Peyer's patch (tissue), 4 donors: ENCODE data around the gene RPP38. TPM values are rescaled to one million over a fixed set of nuclear protein-coding genes. Genes with fewer than 3 reads are reported as not detected.

ENCODE experiments used
- DNase-seq, 3 donors: peaks; one replicate each; pipeline ENCODE4 v3.0.0-alpha.2; 2017 to 2019
- H3K27ac ChIP-seq, 4 donors: fragments of 200-600 bp; sonication (generic); one replicate each; pipeline ENCODE4 v1.5.1; 2016 to 2019
- H3K27me3 ChIP-seq, 2 donors: fragments of 200-600 bp; sonication (generic); one replicate each; pipeline ENCODE4 v1.5.1; 2019
- H3K36me3 ChIP-seq, 3 donors: fragments of 200-600 bp; sonication (generic); one replicate each; pipeline ENCODE4 v1.5.1; 2016 to 2019
- H3K4me1 ChIP-seq, 4 donors: fragments of 200-600 bp; sonication (generic); one replicate each; pipeline ENCODE4 v1.5.1; 2016 to 2019
- H3K4me3 ChIP-seq, 4 donors: fragments of 200-600 bp; sonication (generic); 1 replicate in 3 of 4; 2 replicates in 1 of 4; pipeline ENCODE4 v1.5.1; 2016 to 2019; ENCODE audit warnings: mild to moderate bottlenecking in 1 of 4
- H3K9me3 ChIP-seq, 4 donors: fragments of 200-600 bp; sonication (generic); one replicate each; pipeline ENCODE4 v1.5.1; 2016 to 2019; ENCODE audit warnings: mild to moderate bottlenecking in 1 of 4
- POLR2A ChIP-seq, 2 donors: fragments of 450-650 bp; IDR thresholded peaks; one replicate each; pipeline ENCODE4 v1.5.1; 2017; ENCODE audit warnings: antibody characterized with exemption in 2 of 2, mild to moderate bottlenecking in 2 of 2, moderate library complexity in 2 of 2
- total RNA-seq, 4 donors: library from RNA; depleted of rRNA; stranded (reverse); fragments of >200 nt; gene quantifications; one replicate each; pipeline ENCODE4 v1.1.0, GENCODE V29; 2016
- TF ChIP-seq, protein P1 (sequence below), 6 experiments: fragments of 450-650 bp in 4 of 6; fragments of 200-600 bp in 2 of 6; sonication (generic) in 1 of 6; IDR thresholded peaks; one replicate each; pipeline ENCODE4 v1.5.1; 2017 to 2019; ENCODE audit warnings: antibody characterized with exemption in 6 of 6, mild to moderate bottlenecking in 3 of 6, moderate library complexity in 1 of 6

RPP38 gene
- total RNA-seq, 4 donors from 2014 or later, result 13.5 to 21.5 (median 19.6) TPM

DNA sequence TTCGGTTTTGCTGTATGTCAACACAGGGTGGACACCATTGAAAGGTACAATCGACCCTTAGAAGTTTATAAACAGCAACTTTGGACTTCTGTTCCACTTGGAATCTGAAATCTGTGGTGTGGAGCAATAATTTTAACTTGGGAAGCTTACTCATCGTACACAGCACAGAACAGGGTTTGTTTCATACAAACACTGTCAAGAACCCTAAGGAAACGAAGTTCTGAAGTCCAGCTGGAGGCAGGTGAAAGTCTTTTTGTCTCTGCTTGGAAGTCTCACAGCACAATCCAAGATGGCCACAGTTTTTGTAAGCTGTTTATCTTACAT is 39.8 kb downstream of the RPP38 start:
- TF ChIP-seq, protein P1, sequence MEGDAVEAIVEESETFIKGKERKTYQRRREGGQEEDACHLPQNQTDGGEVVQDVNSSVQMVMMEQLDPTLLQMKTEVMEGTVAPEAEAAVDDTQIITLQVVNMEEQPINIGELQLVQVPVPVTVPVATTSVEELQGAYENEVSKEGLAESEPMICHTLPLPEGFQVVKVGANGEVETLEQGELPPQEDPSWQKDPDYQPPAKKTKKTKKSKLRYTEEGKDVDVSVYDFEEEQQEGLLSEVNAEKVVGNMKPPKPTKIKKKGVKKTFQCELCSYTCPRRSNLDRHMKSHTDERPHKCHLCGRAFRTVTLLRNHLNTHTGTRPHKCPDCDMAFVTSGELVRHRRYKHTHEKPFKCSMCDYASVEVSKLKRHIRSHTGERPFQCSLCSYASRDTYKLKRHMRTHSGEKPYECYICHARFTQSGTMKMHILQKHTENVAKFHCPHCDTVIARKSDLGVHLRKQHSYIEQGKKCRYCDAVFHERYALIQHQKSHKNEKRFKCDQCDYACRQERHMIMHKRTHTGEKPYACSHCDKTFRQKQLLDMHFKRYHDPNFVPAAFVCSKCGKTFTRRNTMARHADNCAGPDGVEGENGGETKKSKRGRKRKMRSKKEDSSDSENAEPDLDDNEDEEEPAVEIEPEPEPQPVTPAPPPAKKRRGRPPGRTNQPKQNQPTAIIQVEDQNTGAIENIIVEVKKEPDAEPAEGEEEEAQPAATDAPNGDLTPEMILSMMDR (IDR thresholded peaks at IDR 0.05), result no peak
- no peak for TF ChIP-seq POLR2A (IDR thresholded peaks at IDR 0.05)
- H3K4me1 ChIP-seq, result no peaks in the 10 kb centered on the region
- H3K27me3 ChIP-seq, result no peaks in the 10 kb centered on the region
- peaks cover 0 to 36% (median 0%) of the 10 kb centered on the region in 3 donors for H3K36me3 ChIP-seq
- no peak overlapping the region for H3K4me3 ChIP-seq
- no peaks in the 10 kb centered on the region for H3K9me3 ChIP-seq
- H3K27ac ChIP-seq, result no peak overlapping the region
- DNase-seq, result no peak

GRCh38 chr10:15137636-15138035 is 40.5 kb downstream of the RPP38 start:
- Histone ChIP-seq H3K27me3 (no peaks in the 10 kb centered on the region), H3K36me3 (peaks cover 0 to 30% (median 0%) of the 10 kb centered on the region in 3 donors), H3K4me3 (no peak overlapping the region), H3K4me1 (no peaks in the 10 kb centered on the region), H3K9me3 (no peaks in the 10 kb centered on the region), H3K27ac (no peak overlapping the region)
- no peak for TF ChIP-seq POLR2A (IDR thresholded peaks at IDR 0.05)
- TF ChIP-seq, protein P1 (IDR thresholded peaks at IDR 0.05), result no peak
- DNase-seq, result no peak

GRCh38 chr10:15140698-15141097 is 43.5 kb downstream of the RPP38 start:
- H3K9me3 ChIP-seq, result no peaks in the 10 kb centered on the region
- H3K4me1 ChIP-seq, result no peaks in the 10 kb centered on the region
- peaks cover 0 to 7% (median 0%) of the 10 kb centered on the region in 3 donors for H3K36me3 ChIP-seq
- DNase-seq, result no peak
- H3K4me3 ChIP-seq, result no peak overlapping the region
- H3K27ac ChIP-seq, result no peak overlapping the region
- TF ChIP-seq, protein P1 (IDR thresholded peaks at IDR 0.05), result no peak
- no peaks in the 10 kb centered on the region for H3K27me3 ChIP-seq

- peak in 2 of 3 donors; percentile 51 to 62 for DNase-seq
- Histone ChIP-seq H3K36me3 (peaks cover 0 to 7% (median 0%) of the 10 kb centered on the region in 3 donors), H3K27ac (no peak overlapping the region), H3K9me3 (no peaks in the 10 kb centered on the region), H3K27me3 (no peaks in the 10 kb centered on the region), H3K4me1 (no peaks in the 10 kb centered on the region), H3K4me3 (no peak overlapping the region)
- no peak for TF ChIP-seq POLR2A (IDR thresholded peaks at IDR 0.05)
- TF ChIP-seq, protein P1 (IDR thresholded peaks at IDR 0.05), result no peak
Measured at GRCh38 chr10:15141136-15142054, 44.2 kb downstream of the RPP38 start.

DNA sequence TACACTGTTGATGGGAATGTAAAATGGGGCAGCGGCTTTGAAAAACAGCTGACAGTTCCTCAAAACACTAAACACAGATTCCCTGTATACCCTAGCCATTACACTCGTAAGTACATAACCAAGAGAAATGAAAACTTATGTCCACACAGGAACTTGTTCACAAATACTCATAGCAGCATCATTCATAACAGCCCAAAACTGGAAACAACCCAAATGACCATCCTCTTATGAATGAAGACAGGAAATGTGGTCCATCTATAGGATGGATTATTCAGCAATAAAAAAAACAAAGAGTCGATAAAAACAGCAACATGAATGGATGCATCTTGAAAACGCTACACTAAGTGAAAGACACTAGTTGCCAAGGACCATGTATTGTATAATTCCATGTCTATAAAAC is 47.6 kb downstream of the RPP38 start:
- H3K9me3 ChIP-seq, result no peaks in the 10 kb centered on the region
- peaks cover 0 to 7% (median 0%) of the 10 kb centered on the region in 3 donors for H3K36me3 ChIP-seq
- H3K27me3 ChIP-seq, result no peaks in the 10 kb centered on the region
- no peak overlapping the region for H3K4me3 ChIP-seq
- no peaks in the 10 kb centered on the region for H3K4me1 ChIP-seq
- no peak overlapping the region for H3K27ac ChIP-seq
- no peak for DNase-seq
- TF ChIP-seq POLR2A (IDR thresholded peaks at IDR 0.05), result no peak
- TF ChIP-seq, protein P1 (IDR thresholded peaks at IDR 0.05), result no peak
